ENCODE data around the gene CLPTM1L.

DNA sequence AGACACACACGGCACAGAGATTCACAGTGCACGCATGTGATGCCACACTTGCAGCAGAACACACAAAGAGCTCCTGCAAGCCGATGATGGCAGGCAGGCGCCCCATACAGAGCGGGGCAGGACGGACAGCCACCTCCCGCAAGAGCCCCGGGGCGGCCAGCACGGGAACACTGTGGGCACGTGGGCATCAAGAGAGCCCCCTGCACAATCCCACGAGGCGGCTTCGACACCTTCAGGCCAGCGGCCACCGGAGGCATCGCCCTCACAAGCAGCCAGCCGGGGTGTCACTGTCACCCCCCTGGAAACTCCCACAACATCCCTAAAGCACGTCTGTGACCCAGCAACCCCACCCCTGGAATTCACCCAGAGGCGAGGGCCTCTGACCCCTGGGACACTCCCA is 68.0 kb downstream of the CLPTM1L start:
- TF ChIP-seq EZH2 (IDR thresholded peaks at IDR 0.05) (no peak), POLR2AphosphoS5 (IDR thresholded peaks at IDR 0.05; ENCODE audit: borderline replicate concordance, low read depth, low read length) (no peak), FOXP2 (optimal IDR thresholded peaks at IDR 0.05; ENCODE audit: control extremely low read depth, extremely low read length, insufficient read depth) (no peak)
